Osteoblast (primary cell): Measurements from ENCODE around the gene BCL2. TPM values are rescaled to one million over a fixed set of nuclear protein-coding genes. Genes with fewer than 3 reads are reported as not detected.
A peak's percentile ranks its signal among the peaks of the same experiment; 100 is the strongest.

Experiments
- DNase-seq: peaks from one replicate; pipeline ENCODE4 v3.0.0; 2011; ENCODE audit warnings: low spot score, mixed read lengths; ENCODE audit not compliant: insufficient read length; ENCODE audit errors: missing footprints
- H2AFZ ChIP-seq: 2 replicates; pipeline ENCODE4 v1.6.0; 2011; ENCODE audit warnings: mild to moderate bottlenecking, low read length
- H3K27ac ChIP-seq: 2 replicates; pipeline ENCODE4 v1.5.1; 2011; ENCODE audit warnings: mild to moderate bottlenecking, low read depth, low read length, moderate library complexity
- H3K27me3 ChIP-seq: 2 replicates; pipeline ENCODE4 v1.6.0; 2012; ENCODE audit warnings: mild to moderate bottlenecking, control low read depth, inconsistent platforms, low read length, moderate library complexity; ENCODE audit not compliant: insufficient read depth
- H3K36me3 ChIP-seq: 2 replicates; pipeline ENCODE4 v1.5.1; 2011; ENCODE audit warnings: mild to moderate bottlenecking, low read length, control low read depth, moderate library complexity; ENCODE audit not compliant: insufficient read depth
- H3K4me1 ChIP-seq: 2 replicates; pipeline ENCODE4 v1.5.1; 2011; ENCODE audit warnings: mild to moderate bottlenecking, low read length, control low read depth, moderate library complexity; ENCODE audit not compliant: insufficient read depth
- H3K4me2 ChIP-seq: 2 replicates; pipeline ENCODE4 v1.6.0; 2011; ENCODE audit warnings: mild to moderate bottlenecking, low read length; ENCODE audit not compliant: insufficient read depth
- H3K4me3 ChIP-seq: fragments of 200-600 bp; sonication (generic); 3 replicates; pipeline ENCODE4 v1.5.1; 2012; ENCODE audit warnings: mild to moderate bottlenecking, low read length, inconsistent platforms; ENCODE audit not compliant: insufficient read depth
- H3K79me2 ChIP-seq: 2 replicates; pipeline ENCODE4 v1.6.0; 2012; ENCODE audit warnings: mild to moderate bottlenecking, low read length, control low read depth, inconsistent platforms; ENCODE audit not compliant: insufficient read depth
- H3K9me3 ChIP-seq: 2 replicates; pipeline ENCODE4 v1.5.1; 2011; ENCODE audit warnings: low read depth, low read length, control low read depth
- H4K20me1 ChIP-seq: 2 replicates; pipeline ENCODE4 v1.6.0; 2012; ENCODE audit warnings: mild to moderate bottlenecking, low read length, control low read depth; ENCODE audit not compliant: insufficient read depth
- total RNA-seq: library from RNA; depleted of rRNA; stranded (reverse); fragments of >200 nt; gene quantifications from 2 replicates; pipeline ENCODE4 v1.2.3, GENCODE V29; 2012
- TF ChIP-seq, protein P1 (sequence below): IDR thresholded peaks from 2 replicates; pipeline ENCODE4 v1.5.1; 2011; ENCODE audit warnings: mild to moderate bottlenecking, low read depth, low read length, moderate library complexity; ENCODE audit errors: extremely low read depth

Gene BCL2
- total RNA-seq, 1 donor = 11.9 TPM

DNA sequence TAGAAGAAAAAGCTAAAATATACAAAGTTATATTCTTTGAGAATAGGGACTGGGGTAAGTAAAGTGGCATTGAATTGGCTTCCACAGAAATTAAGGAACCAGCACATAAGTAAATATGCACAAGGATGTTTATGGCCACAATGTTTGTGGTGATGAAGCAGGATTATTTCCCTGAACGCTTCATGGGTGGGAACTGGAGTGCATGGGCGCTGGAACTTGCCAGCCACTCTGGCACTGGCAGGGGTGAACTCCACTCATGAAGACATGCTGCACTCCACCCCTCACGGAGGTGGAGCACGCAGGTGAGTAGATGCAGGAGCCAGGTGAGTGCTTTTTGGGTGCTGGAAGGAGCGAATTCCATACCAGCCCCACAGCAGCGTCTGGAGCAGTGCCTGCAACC lies 94.1 kb downstream of the BCL2 start:
- TF ChIP-seq, protein P1, sequence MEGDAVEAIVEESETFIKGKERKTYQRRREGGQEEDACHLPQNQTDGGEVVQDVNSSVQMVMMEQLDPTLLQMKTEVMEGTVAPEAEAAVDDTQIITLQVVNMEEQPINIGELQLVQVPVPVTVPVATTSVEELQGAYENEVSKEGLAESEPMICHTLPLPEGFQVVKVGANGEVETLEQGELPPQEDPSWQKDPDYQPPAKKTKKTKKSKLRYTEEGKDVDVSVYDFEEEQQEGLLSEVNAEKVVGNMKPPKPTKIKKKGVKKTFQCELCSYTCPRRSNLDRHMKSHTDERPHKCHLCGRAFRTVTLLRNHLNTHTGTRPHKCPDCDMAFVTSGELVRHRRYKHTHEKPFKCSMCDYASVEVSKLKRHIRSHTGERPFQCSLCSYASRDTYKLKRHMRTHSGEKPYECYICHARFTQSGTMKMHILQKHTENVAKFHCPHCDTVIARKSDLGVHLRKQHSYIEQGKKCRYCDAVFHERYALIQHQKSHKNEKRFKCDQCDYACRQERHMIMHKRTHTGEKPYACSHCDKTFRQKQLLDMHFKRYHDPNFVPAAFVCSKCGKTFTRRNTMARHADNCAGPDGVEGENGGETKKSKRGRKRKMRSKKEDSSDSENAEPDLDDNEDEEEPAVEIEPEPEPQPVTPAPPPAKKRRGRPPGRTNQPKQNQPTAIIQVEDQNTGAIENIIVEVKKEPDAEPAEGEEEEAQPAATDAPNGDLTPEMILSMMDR = no peak
- H3K4me1 ChIP-seq = no peaks in the 10 kb centered on the region
- H3K36me3 ChIP-seq = no peaks in the 10 kb centered on the region
- no peaks in the 10 kb centered on the region for H4K20me1 ChIP-seq
- no peak overlapping the region for H3K27ac ChIP-seq
- H3K4me3 ChIP-seq = no peak overlapping the region
- H3K9me3 ChIP-seq = no peaks in the 10 kb centered on the region
- H3K4me2 ChIP-seq = no peak overlapping the region
- peaks cover 7% of the 10 kb centered on the region for H3K27me3 ChIP-seq
- H2AFZ ChIP-seq = no peak overlapping the region
- DNase-seq = no peak
- H3K79me2 ChIP-seq = no peaks in the 10 kb centered on the region

DNA sequence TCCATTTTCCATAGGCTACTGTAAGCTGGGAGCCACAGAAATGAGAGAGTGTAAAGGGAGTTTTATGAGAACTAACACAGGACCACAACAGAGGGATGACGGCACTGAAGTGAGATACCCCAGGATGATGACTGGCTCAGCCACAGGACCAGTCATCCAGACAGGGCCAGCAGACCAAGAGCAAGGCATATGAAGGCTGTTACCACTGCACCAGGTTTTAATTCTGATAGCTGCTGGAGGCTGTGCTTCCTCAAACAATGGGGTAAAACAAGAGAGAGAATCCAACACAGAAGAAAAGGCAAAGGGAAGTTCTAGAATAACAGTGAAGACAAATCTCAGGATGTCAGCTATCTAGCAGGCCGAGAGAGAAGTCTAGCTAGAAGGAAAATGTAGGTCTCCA lies 94.9 kb downstream of the BCL2 start:
- Histone ChIP-seq H3K4me3 (no peak overlapping the region), H2AFZ (no peak overlapping the region), H3K79me2 (no peaks in the 10 kb centered on the region), H3K27me3 (peaks cover 7% of the 10 kb centered on the region), H3K27ac (no peak overlapping the region), H3K9me3 (no peaks in the 10 kb centered on the region), H3K4me1 (no peaks in the 10 kb centered on the region), H3K36me3 (no peaks in the 10 kb centered on the region), H3K4me2 (no peak overlapping the region), H4K20me1 (no peaks in the 10 kb centered on the region)
- DNase-seq = peak; percentile 71
- TF ChIP-seq, protein P1 = no peak

DNA sequence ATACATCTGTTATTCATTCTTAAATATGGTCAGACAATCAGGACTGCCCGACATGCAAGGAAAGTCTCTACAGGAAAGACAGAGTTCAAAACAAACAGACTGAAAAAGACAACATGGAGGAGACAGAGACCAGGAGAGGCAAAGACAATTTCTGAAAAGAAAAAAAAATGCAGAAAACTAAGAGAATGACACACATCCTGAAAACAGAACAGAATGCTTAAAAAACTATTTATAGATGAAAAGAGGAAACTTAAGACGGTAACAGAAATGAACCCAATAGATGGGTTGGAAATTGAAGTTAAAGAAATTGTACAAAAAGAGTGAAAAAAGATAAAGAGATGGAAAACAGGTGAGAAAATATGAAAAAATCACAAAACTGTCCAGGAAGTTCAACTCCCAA lies 95.7 kb downstream of the BCL2 start:
- Histone ChIP-seq H2AFZ (no peak overlapping the region), H3K9me3 (no peaks in the 10 kb centered on the region), H4K20me1 (no peaks in the 10 kb centered on the region), H3K27ac (no peak overlapping the region), H3K4me1 (no peaks in the 10 kb centered on the region), H3K4me2 (no peak overlapping the region), H3K4me3 (no peak overlapping the region), H3K79me2 (no peaks in the 10 kb centered on the region), H3K36me3 (no peaks in the 10 kb centered on the region), H3K27me3 (peaks cover 7% of the 10 kb centered on the region)
- no peak for DNase-seq
- TF ChIP-seq, protein P1 = no peak

DNA sequence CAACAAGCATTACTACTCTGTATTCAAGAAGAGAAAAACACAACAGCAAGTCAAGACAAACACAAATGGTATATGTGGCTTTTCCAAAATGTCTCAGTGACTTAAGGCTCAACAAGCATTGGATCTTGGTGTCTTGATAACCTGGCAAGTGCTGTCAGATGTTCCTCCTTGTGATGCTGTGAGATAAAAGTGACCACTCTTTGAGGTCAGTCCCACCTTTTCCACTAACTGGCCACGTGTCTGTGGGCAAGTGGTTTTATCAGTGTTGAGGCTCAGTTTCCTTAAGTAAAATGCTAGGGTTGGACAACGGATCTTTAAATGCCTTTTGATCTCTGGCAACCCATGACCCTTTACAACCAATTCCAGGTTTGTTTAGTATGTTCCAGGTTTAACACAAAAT lies 98.7 kb downstream of the BCL2 start:
- Histone ChIP-seq H4K20me1 (no peaks in the 10 kb centered on the region), H3K79me2 (no peaks in the 10 kb centered on the region)
- DNase-seq = no peak

More for the DNA sequence above, 98.7 kb downstream of the BCL2 start:
- Histone ChIP-seq H3K36me3 (no peaks in the 10 kb centered on the region), H2AFZ (no peak overlapping the region), H3K27ac (no peak overlapping the region), H3K9me3 (no peaks in the 10 kb centered on the region), H3K4me2 (no peak overlapping the region), H3K4me1 (no peaks in the 10 kb centered on the region), H3K27me3 (peaks cover 7% of the 10 kb centered on the region), H3K4me3 (no peak overlapping the region)
- TF ChIP-seq, protein P1 = no peak
